Lower lobe of right lung (tissue), 2 donors: ENCODE data around the gene CRY1. TPM values are rescaled to one million over a fixed set of nuclear protein-coding genes. Genes with fewer than 3 reads are reported as not detected.

Experiments used
- ATAC-seq, 2 donors: fragments of 200-7000 bp; cut with Tn5 transposase; one replicate each; pipeline ENCODE4 v1.9.1; 2020 to 2022; ENCODE audit warnings: mild to moderate bottlenecking in 2 of 2, moderate library complexity in 2 of 2
- DNase-seq: peaks from one replicate; pipeline ENCODE4 v3.0.0-alpha.2; 2020
- H3K27ac ChIP-seq: fragments of 200-600 bp; one replicate; pipeline ENCODE4 v1.8.0; 2022
- H3K27me3 ChIP-seq: fragments of 200-600 bp; one replicate; pipeline ENCODE4 v1.8.0; 2022; ENCODE audit warnings: low read depth
- H3K36me3 ChIP-seq: fragments of 200-600 bp; one replicate; pipeline ENCODE4 v1.8.0; 2022; ENCODE audit warnings: mild to moderate bottlenecking
- H3K4me1 ChIP-seq: fragments of 200-600 bp; one replicate; pipeline ENCODE4 v1.8.0; 2022
- H3K4me3 ChIP-seq: fragments of 200-600 bp; one replicate; pipeline ENCODE4 v1.8.0; 2022; ENCODE audit warnings: mild to moderate bottlenecking
- H3K9me3 ChIP-seq: fragments of 200-600 bp; one replicate; pipeline ENCODE4 v1.8.0; 2022
- CTCF ChIP-seq: fragments of 200-600 bp; IDR thresholded peaks from one replicate; pipeline ENCODE4 v1.8.0; 2022; ENCODE audit warnings: antibody characterized with exemption, mild to moderate bottlenecking
- intact Hi-C: fragments of 100-400 bp; cut with DNase I; formaldehyde crosslinking; loops from one replicate; pipeline ENCODE4 v1.11.0; 2022
- total RNA-seq: library from RNA; stranded (reverse); fragmentation: NEBNext Ultra II Directional; extraction: Animal tissue kit (Norgen Biotek cat#: 25700); gene quantifications from one replicate; pipeline ENCODE4 v1.2.1, GENCODE V29; 2021
- donor health status: DM: no; HTN: yes; CAD: no; lungs with severe emphysema.

CRY1 gene
- total RNA-seq, 1 donor from 2014 or later: 18.8 TPM

- Histone ChIP-seq H3K36me3 (no peaks in the 10 kb centered on the region), H3K9me3 (no peaks in the 10 kb centered on the region), H3K4me3 (no peak overlapping the region), H3K27me3 (no peaks in the 10 kb centered on the region), H3K4me1 (no peaks in the 10 kb centered on the region), H3K27ac (no peak overlapping the region)
- TF ChIP-seq CTCF: no peak
- DNase-seq (no peak), ATAC-seq (peak in 1 of 2 donors; percentile 11)
- intact Hi-C loops: no loop called here
Measured at GRCh38 chr12:107042801-107043200, 50.5 kb downstream of the CRY1 start.

DNA sequence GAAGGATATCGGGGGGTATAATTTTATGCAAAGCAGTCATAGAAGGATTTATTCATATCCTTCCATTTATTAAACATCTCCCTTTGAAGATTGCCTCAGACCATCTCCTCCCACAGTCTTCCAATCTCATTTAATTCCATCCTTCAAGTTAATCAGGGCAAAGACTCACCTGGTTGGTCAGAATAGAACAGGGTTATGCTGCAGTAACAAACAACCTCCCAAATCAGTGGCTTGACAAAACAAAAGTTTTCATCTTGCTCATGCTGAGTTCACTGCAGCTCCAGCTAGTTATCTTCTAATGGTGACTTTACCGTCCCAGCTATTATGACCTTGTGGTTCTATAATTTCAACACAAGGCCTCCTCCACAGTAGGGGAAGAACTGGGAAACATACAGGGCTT lies 57.6 kb downstream of the CRY1 start:
- Histone ChIP-seq H3K9me3 (no peaks in the 10 kb centered on the region), H3K27ac (no peak overlapping the region)
- DNase-seq: no peak

GRCh38 chr12:107033758-107034739 lies 59.3 kb downstream of the CRY1 start:
- ATAC-seq (peak; percentile 27 to 82), DNase-seq (no peak)
- intact Hi-C loops: no loop called here
- Histone ChIP-seq H3K4me1 (peaks cover 4% of the 10 kb centered on the region), H3K27me3 (no peaks in the 10 kb centered on the region), H3K9me3 (no peaks in the 10 kb centered on the region), H3K36me3 (no peaks in the 10 kb centered on the region), H3K27ac (no peak overlapping the region), H3K4me3 (no peak overlapping the region)
- TF ChIP-seq CTCF: no peak

More for the DNA sequence above, 57.6 kb downstream of the CRY1 start:
- peaks cover 4% of the 10 kb centered on the region for H3K4me1 ChIP-seq
- no peak for ATAC-seq
- no peaks in the 10 kb centered on the region for H3K27me3 ChIP-seq
- TF ChIP-seq CTCF: no peak
- intact Hi-C loops: no loop called here
- no peaks in the 10 kb centered on the region for H3K36me3 ChIP-seq
- no peak overlapping the region for H3K4me3 ChIP-seq

- ATAC-seq (no peak), DNase-seq (no peak)
- intact Hi-C loops: no loop called here
- H3K27me3 ChIP-seq: no peaks in the 10 kb centered on the region
- no peaks in the 10 kb centered on the region for H3K36me3 ChIP-seq
- H3K27ac ChIP-seq: no peak overlapping the region
- no peak overlapping the region for H3K4me3 ChIP-seq
- H3K4me1 ChIP-seq: peaks cover 18% of the 10 kb centered on the region
- no peak for TF ChIP-seq CTCF
- H3K9me3 ChIP-seq: no peaks in the 10 kb centered on the region
Measured at GRCh38 chr12:107032266-107032665, 61.1 kb downstream of the CRY1 start.

DNA sequence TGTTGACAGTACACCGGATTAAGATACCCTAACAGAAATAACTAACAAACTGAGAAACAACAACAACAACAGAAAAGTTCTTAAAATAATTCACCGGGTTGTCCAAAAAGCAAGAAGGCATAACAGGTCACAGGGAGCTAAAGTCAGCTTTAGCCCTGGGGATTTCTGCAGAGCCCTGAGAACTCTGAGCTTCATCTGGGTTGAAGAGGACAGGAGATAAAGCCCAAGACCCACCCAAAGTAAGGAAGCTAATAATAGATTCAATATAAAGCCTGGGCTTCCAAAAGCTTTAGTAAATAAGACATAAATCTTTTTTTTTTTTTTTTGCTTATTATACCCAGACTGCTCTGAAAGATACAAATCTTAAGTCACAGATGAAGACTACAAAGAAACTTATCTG lies 62.3 kb downstream of the CRY1 start:
- Histone ChIP-seq H3K4me1 (peaks cover 24% of the 10 kb centered on the region), H3K27me3 (no peaks in the 10 kb centered on the region), H3K36me3 (no peaks in the 10 kb centered on the region), H3K9me3 (no peaks in the 10 kb centered on the region), H3K27ac (no peak overlapping the region), H3K4me3 (no peak overlapping the region)
- intact Hi-C loops: no loop called here
- no peak for TF ChIP-seq CTCF
- ATAC-seq: no peak
- no peak for DNase-seq
